Thyroid gland (tissue), 4 donors: ENCODE results near the gene ACAT1.

Source experiments
- POLR2A ChIP-seq, 2 donors: fragments of 450-650 bp; IDR thresholded peaks; one replicate each; pipeline ENCODE4 v1.6.1; 2017; ENCODE audit warnings: antibody characterized with exemption in 2 of 2, mild to moderate bottlenecking in 2 of 2, moderate library complexity in 1 of 2
- TF ChIP-seq, protein P1 (sequence below), 6 experiments: fragments of 200-600 bp in 3 of 6; fragments of 450-650 bp in 3 of 6; sonication (generic) in 3 of 6; IDR thresholded peaks; one replicate each; pipeline ENCODE4 v1.5.1; 2016 to 2019; ENCODE audit warnings: antibody characterized with exemption in 6 of 6, mild to moderate bottlenecking in 2 of 6, inconsistent platforms in 1 of 6, moderate library complexity in 1 of 6

DNA sequence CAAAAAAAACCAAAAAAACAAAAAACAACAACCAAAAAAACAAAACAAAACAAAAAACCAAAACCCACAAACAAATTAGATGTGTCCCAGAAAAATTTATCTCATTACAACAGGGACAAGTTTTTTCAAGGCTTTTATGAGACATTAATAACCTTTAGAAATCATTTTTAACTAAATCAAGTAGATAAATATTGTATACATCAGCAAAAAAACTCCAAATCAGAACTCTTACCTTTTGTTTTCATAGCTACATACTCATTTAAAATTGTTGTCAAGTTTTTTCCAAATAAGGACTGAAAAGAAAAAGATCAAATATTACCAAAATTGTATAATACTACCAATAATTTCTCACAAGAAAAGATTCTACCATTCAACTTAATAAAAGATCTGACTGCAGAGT is 72.4 kb downstream of the ACAT1 start:
- TF ChIP-seq POLR2A (IDR thresholded peaks at IDR 0.05), result no peak
- TF ChIP-seq, protein P1, sequence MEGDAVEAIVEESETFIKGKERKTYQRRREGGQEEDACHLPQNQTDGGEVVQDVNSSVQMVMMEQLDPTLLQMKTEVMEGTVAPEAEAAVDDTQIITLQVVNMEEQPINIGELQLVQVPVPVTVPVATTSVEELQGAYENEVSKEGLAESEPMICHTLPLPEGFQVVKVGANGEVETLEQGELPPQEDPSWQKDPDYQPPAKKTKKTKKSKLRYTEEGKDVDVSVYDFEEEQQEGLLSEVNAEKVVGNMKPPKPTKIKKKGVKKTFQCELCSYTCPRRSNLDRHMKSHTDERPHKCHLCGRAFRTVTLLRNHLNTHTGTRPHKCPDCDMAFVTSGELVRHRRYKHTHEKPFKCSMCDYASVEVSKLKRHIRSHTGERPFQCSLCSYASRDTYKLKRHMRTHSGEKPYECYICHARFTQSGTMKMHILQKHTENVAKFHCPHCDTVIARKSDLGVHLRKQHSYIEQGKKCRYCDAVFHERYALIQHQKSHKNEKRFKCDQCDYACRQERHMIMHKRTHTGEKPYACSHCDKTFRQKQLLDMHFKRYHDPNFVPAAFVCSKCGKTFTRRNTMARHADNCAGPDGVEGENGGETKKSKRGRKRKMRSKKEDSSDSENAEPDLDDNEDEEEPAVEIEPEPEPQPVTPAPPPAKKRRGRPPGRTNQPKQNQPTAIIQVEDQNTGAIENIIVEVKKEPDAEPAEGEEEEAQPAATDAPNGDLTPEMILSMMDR (IDR thresholded peaks at IDR 0.05), result no peak
